ENCODE measurements around the gene HSPA2. TPM values are rescaled to one million over a fixed set of nuclear protein-coding genes. Genes with fewer than 3 reads are reported as not detected.

The HSPA2 gene
- polyA plus RNA-seq, 4 donors, result 19.6 to 27.1 (median 22.5) TPM

Other genes with a start within 250 kb of the HSPA2 start
- 1 to 10 TPM in 2 of 4 donors, under 1 TPM in 2; 0.55 to 1.4 (median 0.93) TPM for gene ESR2, start 246.4 kb upstream of the HSPA2 start, polyA plus RNA-seq (ENCODE audit: insufficient read length in 4 of 4)
- gene MTHFD1, start 152.4 kb upstream of the HSPA2 start, polyA plus RNA-seq (ENCODE audit: insufficient read length in 4 of 4), result 100 to 1,000 TPM in 1 of 4 donors, 10 to 100 TPM in 3; 61.8 to 103 (median 80.3) TPM
- gene AKAP5, start 75.2 kb upstream of the HSPA2 start, polyA plus RNA-seq (ENCODE audit: insufficient read length in 4 of 4), result 1 to 10 TPM; 1.4 to 9.8 (median 6.9) TPM
- gene ZBTB25, start 36.9 kb upstream of the HSPA2 start, polyA plus RNA-seq (ENCODE audit: insufficient read length in 4 of 4), result 10 to 100 TPM in 2 of 4 donors, 1 to 10 TPM in 2; 9.0 to 14.4 (median 11.4) TPM
- gene ZBTB1, start 36.0 kb upstream of the HSPA2 start, polyA plus RNA-seq (ENCODE audit: insufficient read length in 4 of 4), result 10 to 100 TPM; 63.7 to 70.7 (median 67.6) TPM
- gene PPP1R36, start 9.2 kb downstream of the HSPA2 start, polyA plus RNA-seq (ENCODE audit: insufficient read length in 4 of 4), result 1 to 10 TPM in 3 of 4 donors, under 1 TPM in 1; 0.61 to 1.2 (median 1.1) TPM
- 100 to 1,000 TPM in 1 of 4 donors, 10 to 100 TPM in 3; 60.7 to 104 (median 94.2) TPM for gene PLEKHG3, start 163.7 kb downstream of the HSPA2 start, polyA plus RNA-seq (ENCODE audit: insufficient read length in 4 of 4)

Measured in left renal pelvis (tissue), 4 donors.